Measurements from ENCODE around the gene MCU.

- no peak for TF ChIP-seq ATF2 (IDR thresholded peaks at IDR 0.05; ENCODE audit: low read length)
- no peak for TF ChIP-seq GABPA (IDR thresholded peaks at IDR 0.05; ENCODE audit: borderline replicate concordance, insufficient read depth, low read length)
- no peak for TF ChIP-seq SUZ12 (IDR thresholded peaks at IDR 0.05; ENCODE audit: low read length)
- TF ChIP-seq RXRA (IDR thresholded peaks at IDR 0.05; ENCODE audit: insufficient read depth, low read depth, low read length), result no peak
- TF ChIP-seq, protein P1, sequence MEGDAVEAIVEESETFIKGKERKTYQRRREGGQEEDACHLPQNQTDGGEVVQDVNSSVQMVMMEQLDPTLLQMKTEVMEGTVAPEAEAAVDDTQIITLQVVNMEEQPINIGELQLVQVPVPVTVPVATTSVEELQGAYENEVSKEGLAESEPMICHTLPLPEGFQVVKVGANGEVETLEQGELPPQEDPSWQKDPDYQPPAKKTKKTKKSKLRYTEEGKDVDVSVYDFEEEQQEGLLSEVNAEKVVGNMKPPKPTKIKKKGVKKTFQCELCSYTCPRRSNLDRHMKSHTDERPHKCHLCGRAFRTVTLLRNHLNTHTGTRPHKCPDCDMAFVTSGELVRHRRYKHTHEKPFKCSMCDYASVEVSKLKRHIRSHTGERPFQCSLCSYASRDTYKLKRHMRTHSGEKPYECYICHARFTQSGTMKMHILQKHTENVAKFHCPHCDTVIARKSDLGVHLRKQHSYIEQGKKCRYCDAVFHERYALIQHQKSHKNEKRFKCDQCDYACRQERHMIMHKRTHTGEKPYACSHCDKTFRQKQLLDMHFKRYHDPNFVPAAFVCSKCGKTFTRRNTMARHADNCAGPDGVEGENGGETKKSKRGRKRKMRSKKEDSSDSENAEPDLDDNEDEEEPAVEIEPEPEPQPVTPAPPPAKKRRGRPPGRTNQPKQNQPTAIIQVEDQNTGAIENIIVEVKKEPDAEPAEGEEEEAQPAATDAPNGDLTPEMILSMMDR (IDR thresholded peaks at IDR 0.05; ENCODE audit: control extremely low read depth in 1 of 3, insufficient read depth in 1 of 3, low read depth in 1 of 3, low read length in 3 of 3), result no peak
- no peak for TF ChIP-seq TAF1 (IDR thresholded peaks at IDR 0.05; ENCODE audit: low read depth, low read length)
- no peak for TF ChIP-seq POLR2A (IDR thresholded peaks at IDR 0.05; ENCODE audit: control extremely low read depth in 1 of 2, low read depth in 2 of 2, low read length in 2 of 2)
- no peak for TF ChIP-seq JUND (IDR thresholded peaks at IDR 0.05; ENCODE audit: low read length)
- no peak for TF ChIP-seq CHD1 (IDR thresholded peaks at IDR 0.05; ENCODE audit: low read depth, low read length)
- TF ChIP-seq, protein P2, sequence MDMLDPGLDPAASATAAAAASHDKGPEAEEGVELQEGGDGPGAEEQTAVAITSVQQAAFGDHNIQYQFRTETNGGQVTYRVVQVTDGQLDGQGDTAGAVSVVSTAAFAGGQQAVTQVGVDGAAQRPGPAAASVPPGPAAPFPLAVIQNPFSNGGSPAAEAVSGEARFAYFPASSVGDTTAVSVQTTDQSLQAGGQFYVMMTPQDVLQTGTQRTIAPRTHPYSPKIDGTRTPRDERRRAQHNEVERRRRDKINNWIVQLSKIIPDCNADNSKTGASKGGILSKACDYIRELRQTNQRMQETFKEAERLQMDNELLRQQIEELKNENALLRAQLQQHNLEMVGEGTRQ (IDR thresholded peaks at IDR 0.05; ENCODE audit: low read length), result no peak
- TF ChIP-seq CBX5 (IDR thresholded peaks at IDR 0.05; ENCODE audit: low read depth, low read length), result no peak
- TF ChIP-seq, protein P3, sequence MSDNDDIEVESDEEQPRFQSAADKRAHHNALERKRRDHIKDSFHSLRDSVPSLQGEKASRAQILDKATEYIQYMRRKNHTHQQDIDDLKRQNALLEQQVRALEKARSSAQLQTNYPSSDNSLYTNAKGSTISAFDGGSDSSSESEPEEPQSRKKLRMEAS (IDR thresholded peaks at IDR 0.05), result no peak
- TF ChIP-seq SRF (IDR thresholded peaks at IDR 0.05; ENCODE audit: low read depth, low read length), result no peak
Measured at GRCh38 chr10:72679838-72680241, 12.1 kb upstream of the MCU start.
